GM12878 (cell line): ENCODE data around the gene CDR2. TPM values are rescaled to one million over a fixed set of nuclear protein-coding genes. Genes with fewer than 3 reads are reported as not detected.

Source experiments
- ATAC-seq: fragments of 200-7000 bp; cut with Tn5 transposase; 3 replicates; pipeline ENCODE4 v1.9.1; 2020; ENCODE audit warnings: mild to moderate bottlenecking, moderate library complexity
- BruUV-seq: library from RNA; stranded (reverse); fragments of 400-500 nt; replicated peaks from 2 replicates; lab custom pipeline; 2021; lab: Mats Ljungman, UMichigan
- CTCF ChIA-PET: fragments of 300-600 bp; sonication (Branson Sonifier 250); formaldehyde crosslinking; extraction: SDS; loops from one replicate; lab custom pipeline; 2021; ENCODE audit warnings: inconsistent platforms; lab: Yijun Ruan, JAX
- POLR2A ChIA-PET: fragments of 350-600 bp; formaldehyde crosslinking; extraction: SDS; loops from one replicate; lab custom pipeline; 2021; ENCODE audit warnings: inconsistent platforms; lab: Charles Lee
- RAD21 ChIA-PET: fragments of 300-600 bp; sonication (Branson Sonifier 250); formaldehyde crosslinking; loops from one replicate; lab custom pipeline; 2023; ENCODE audit warnings: antibody characterized with exemption; ENCODE audit not compliant: unreplicated experiment; lab: Charles Lee
- SMC1A ChIA-PET: fragments of 300-600 bp; sonication (Branson Sonifier 250); formaldehyde crosslinking; loops from one replicate; lab custom pipeline; 2023; ENCODE audit not compliant: unreplicated experiment, uncharacterized antibody; lab: Charles Lee
- DNase-seq: peaks from one replicate; pipeline ENCODE4 v3.0.0-alpha.2; 2011; ENCODE audit warnings: low read depth, low spot score
- FAIRE-seq: peaks from 3 replicates; lab custom pipeline; 2011; peaks lifted over from hg19 to GRCh38; lab: Jason Lieb, UNC
- H2AFZ ChIP-seq: 2 replicates; pipeline ENCODE4 v1.6.0; 2011; ENCODE audit warnings: low read depth, low read length, control low read depth; ENCODE audit not compliant: control insufficient read depth
- H3K27ac ChIP-seq: 2 replicates; pipeline ENCODE4 v1.5.1; 2011; ENCODE audit warnings: control low read depth; ENCODE audit not compliant: control insufficient read depth, insufficient read depth
- H3K27me3 ChIP-seq, 2 experiments: replicated peaks in 1 of 2; 2 replicates each; pipeline versions ENCODE4 v1.6.0 to v1.6.1; 2011; ENCODE audit warnings: low read length in 1 of 2; ENCODE audit not compliant: control insufficient read depth in 2 of 2, insufficient read depth in 2 of 2
- H3K36me3 ChIP-seq, 2 experiments: 2 replicates each; pipeline ENCODE4 v1.5.1; 2011; ENCODE audit warnings: low read length in 1 of 2; ENCODE audit not compliant: control insufficient read depth in 2 of 2, insufficient read depth in 2 of 2
- H3K4me1 ChIP-seq: 2 replicates; pipeline ENCODE4 v1.6.1; 2011; ENCODE audit warnings: mild to moderate bottlenecking, low read length, moderate library complexity, mixed read lengths; ENCODE audit not compliant: control insufficient read depth, insufficient read depth
- H3K4me2 ChIP-seq: 2 replicates; pipeline ENCODE4 v1.6.0; 2011; ENCODE audit warnings: control low read depth; ENCODE audit not compliant: control insufficient read depth, insufficient read depth
- H3K4me3 ChIP-seq: fragments of 200-600 bp; sonication (generic); 2 replicates; pipeline ENCODE4 v1.5.1; 2016
- H3K79me2 ChIP-seq: 2 replicates; pipeline ENCODE4 v1.6.0; 2011; ENCODE audit warnings: low read length; ENCODE audit not compliant: control insufficient read depth, insufficient read depth
- H3K9ac ChIP-seq: 2 replicates; pipeline ENCODE4 v1.8.0; 2011; ENCODE audit warnings: low read length, control low read depth, mixed read lengths; ENCODE audit not compliant: control insufficient read depth, insufficient read depth
- H3K9me3 ChIP-seq: replicated peaks from 3 replicates; pipeline ENCODE4 v1.5.1; 2011; ENCODE audit warnings: mild to moderate bottlenecking, low read length; ENCODE audit not compliant: control insufficient read depth, insufficient read depth
- H4K20me1 ChIP-seq: 2 replicates; pipeline ENCODE4 v1.6.0; 2011; ENCODE audit not compliant: control insufficient read depth, insufficient read depth
- CHD1 ChIP-seq: IDR thresholded peaks from 2 replicates; pipeline ENCODE4 v1.6.1; 2012; ENCODE audit warnings: low read depth, low read length, improper control_type of control experiment
- E2F4 ChIP-seq: IDR thresholded peaks from 2 replicates; pipeline ENCODE4 v1.6.1; 2012; ENCODE audit warnings: low read depth, low read length, improper control_type of control experiment
- FOXM1 ChIP-seq: IDR thresholded peaks from 2 replicates; pipeline ENCODE4 v1.6.1; 2012; ENCODE audit warnings: low read depth, mild to moderate bottlenecking, inconsistent platforms, low read length, moderate library complexity
- IRF4 ChIP-seq: IDR thresholded peaks from 2 replicates; pipeline ENCODE4 v1.6.1; 2011; ENCODE audit warnings: low read depth, low read length
- KDM1A ChIP-seq: fragments of 200-600 bp; sonication (generic); IDR thresholded peaks from 2 replicates; pipeline ENCODE4 v1.6.1; 2016; ENCODE audit warnings: borderline replicate concordance
- KLF5 ChIP-seq: fragments of 450-650 bp; IDR thresholded peaks from 2 replicates; pipeline ENCODE4 v1.6.1; 2014; ENCODE audit warnings: mild to moderate bottlenecking; ENCODE audit not compliant: partially characterized antibody
- MLLT1 ChIP-seq: fragments of 450-650 bp; IDR thresholded peaks from 2 replicates; pipeline ENCODE4 v1.6.1; 2016; ENCODE audit warnings: mild to moderate bottlenecking
- MXI1 ChIP-seq: fragments of 150-350 bp; IDR thresholded peaks from 2 replicates; pipeline ENCODE4 v1.6.1; 2011; ENCODE audit warnings: low read depth, mild to moderate bottlenecking, inconsistent platforms, low read length, improper control_type of control experiment
- RAD51 ChIP-seq: fragments of 450-650 bp; IDR thresholded peaks from 2 replicates; pipeline ENCODE4 v1.6.1; 2016; ENCODE audit warnings: moderate library complexity, mild to moderate bottlenecking, inconsistent platforms
- SMAD5 ChIP-seq: IDR thresholded peaks from 2 replicates; pipeline ENCODE4 v1.6.1; 2016; ENCODE audit warnings: antibody characterized with exemption, low read depth
- SMARCA5 ChIP-seq: fragments of 450-650 bp; IDR thresholded peaks from 2 replicates; pipeline ENCODE4 v1.6.1; 2017; ENCODE audit warnings: mild to moderate bottlenecking
- TAF1 ChIP-seq: IDR thresholded peaks from 2 replicates; pipeline ENCODE4 v1.6.1; 2011; ENCODE audit warnings: mild to moderate bottlenecking, low read depth, low read length, borderline replicate concordance
- TCF3 ChIP-seq: IDR thresholded peaks from 2 replicates; pipeline ENCODE4 v1.6.1; 2012; ENCODE audit warnings: low read depth, mild to moderate bottlenecking, low read length, borderline replicate concordance; ENCODE audit not compliant: insufficient read depth
- USF1 ChIP-seq: IDR thresholded peaks from 2 replicates; pipeline ENCODE4 v1.6.1; 2011; ENCODE audit warnings: borderline replicate concordance, low read depth, mild to moderate bottlenecking, moderate library complexity, mixed read lengths, low read length; ENCODE audit not compliant: insufficient read depth; ENCODE audit errors: extremely low read length
- ZNF207 ChIP-seq: fragments of 450-650 bp; IDR thresholded peaks from 2 replicates; pipeline ENCODE4 v1.6.1; 2014; ENCODE audit warnings: antibody characterized with exemption, mild to moderate bottlenecking, borderline replicate concordance
- WGBS: methylation state at CpG from one replicate; pipeline ENCODE4 v1.1.6; 2016; ENCODE audit warnings: low lambda C conversion rate; ENCODE audit not compliant: insufficient replicate concordance, insufficient coverage; ENCODE audit errors: missing lambda C conversion rate; 5-methylcytosine and 5-hydroxymethylcytosine counted together
- in situ Hi-C: fragments of 300-500 bp; cut with MboI; formaldehyde crosslinking; loops from 9 replicates; pipeline ENCODE4 v1.14.3; 2018; ENCODE audit warnings: mixed read lengths
- intact Hi-C: fragments of 100-400 bp; cut with micrococcal nuclease; formaldehyde crosslinking; loops from one replicate; pipeline ENCODE4 v1.14.2; 2022; ENCODE audit not compliant: unreplicated experiment
- polyA plus RNA-seq, 11 experiments: library from polyadenylated mRNA; depleted of rRNA in 4 of 11; unstranded in 6 of 11; stranded (reverse) in 5 of 11; fragments of >200 nt; fragmentation: Nextera tagmentation in 4 of 11; fragmentation: Illumina TruSeq in 1 of 11; extraction: Ambion mirVana in 4 of 11; extraction: Trizol in 1 of 11; gene quantifications; 1 replicate in 1 of 11; 2 replicates in 10 of 11; pipeline versions ENCODE4 v1.2.1 to v1.2.3, GENCODE V29; 2011 to 2016; ENCODE audit warnings: inconsistent platforms in 2 of 11, missing spikeins in 2 of 11, low read depth in 1 of 11
- total RNA-seq, 4 experiments: library from RNA; depleted of rRNA in 3 of 4; stranded (reverse); fragments of >200 nt in 3 of 4; fragmentation: Illumina TruSeq in 1 of 4; extraction: Trizol in 1 of 4; gene quantifications; 2 replicates each; pipeline versions ENCODE4 v1.2.1 to v1.2.3, GENCODE V29; 2013 to 2021

Gene CDR2
- total and polyA plus RNA-seq, 10 of the 15 experiments (the other 5 are each of a cell fraction or from before 2014, with no cell fraction given), result 4.8 to 24.3 (median 19.2) TPM

- ChIA-PET SMC1A (interaction anchor here (0.6 to 12.5 kb wide), 7 partner anchors 9 to 654 kb away, joined by 3 to 205 read pairs (median 4); no protein-coding TSS in a partner anchor), CTCF (interaction anchor here (0.8 to 3.1 kb wide), 6 partner anchors 12 to 73 kb away, joined by 3 to 8 read pairs (median 6); no protein-coding TSS in a partner anchor), RAD21 (interaction anchor here (0.6 to 3.3 kb wide), 6 partner anchors 14 to 65 kb away, joined by 3 to 21 read pairs (median 4); no protein-coding TSS in a partner anchor), POLR2A (interaction anchor here (0.5 to 12.9 kb wide), 4 partner anchors 9 to 64 kb away, joined by 3 to 185 read pairs (median 3); no protein-coding TSS in a partner anchor)
- no peaks in the 10 kb centered on the region for H4K20me1 ChIP-seq
- BruUV-seq, result no TSS peak
- 0 out of 4 replicates have a peak, but pooled peaks cover 0 to 5% of the 10 kb centered on the region in 2 experiments for H3K36me3 ChIP-seq
- ATAC-seq (no peak), DNase-seq (no peak), FAIRE-seq (peak; percentile 13)
- H3K4me3 ChIP-seq, result peak overlapping the region; percentile 89
- H3K4me1 ChIP-seq, result peaks cover 19% of the 10 kb centered on the region
- peak overlapping the region; percentile 31; the same call in 1 of the 2 replicates for H2AFZ ChIP-seq
- peaks cover 58% of the 10 kb centered on the region for H3K79me2 ChIP-seq
- WGBS, result 69% methylated on average over 14 of the region's 14 CpGs
- TF ChIP-seq MXI1 (0 out of 2 replicates have a peak, but pooled peaks have one; percentile 8), USF1 (no peak), TCF3 (no peak), ZNF207 (no peak), SMARCA5 (no peak), RAD51 (peak; percentile 14; the same call in 1 of the 2 replicates), KLF5 (no peak), FOXM1 (no peak), SMAD5 (no peak), KDM1A (no peak), IRF4 (no peak), MLLT1 (peak; percentile 87), E2F4 (no peak), TAF1 (0 out of 2 replicates have a peak, but pooled peaks have one; percentile 21), CHD1 (no peak)
- no peaks in the 10 kb centered on the region for H3K27me3 ChIP-seq
- H3K4me2 ChIP-seq, result peak overlapping the region; percentile 64
- peak overlapping the region; percentile 77 for H3K27ac ChIP-seq
- no peaks in the 10 kb centered on the region for H3K9me3 ChIP-seq
- in situ Hi-C loops (no loop called here), intact Hi-C loops (loop anchor here (5.0 kb wide), 2 partner anchors 51 to 181 kb away; no protein-coding TSS in a partner anchor)
- H3K9ac ChIP-seq, result peak overlapping the region; percentile 89
These were observed 1.3 kb downstream of the CDR2 start for GRCh38 chr16:22372882-22373661.
